Stimulated activated CD8-positive, alpha-beta memory T cell treated with anti-CD3 and anti-CD28 coated beads, Interleukin-4, amount 100 ng/mL, for 1 hour (primary cell): ENCODE measurements around the gene RWDD3.

Experiments
- DNase-seq, 2 donors: peaks; one replicate each; pipeline ENCODE4 v3.0.0-alpha.2; 2020; ENCODE audit warnings: low read depth in 2 of 2, low spot score in 1 of 2

RWDD3 gene, protein sequence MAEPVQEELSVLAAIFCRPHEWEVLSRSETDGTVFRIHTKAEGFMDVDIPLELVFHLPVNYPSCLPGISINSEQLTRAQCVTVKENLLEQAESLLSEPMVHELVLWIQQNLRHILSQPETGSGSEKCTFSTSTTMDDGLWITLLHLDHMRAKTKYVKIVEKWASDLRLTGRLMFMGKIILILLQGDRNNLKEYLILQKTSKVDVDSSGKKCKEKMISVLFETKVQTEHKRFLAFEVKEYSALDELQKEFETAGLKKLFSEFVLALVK

DNA sequence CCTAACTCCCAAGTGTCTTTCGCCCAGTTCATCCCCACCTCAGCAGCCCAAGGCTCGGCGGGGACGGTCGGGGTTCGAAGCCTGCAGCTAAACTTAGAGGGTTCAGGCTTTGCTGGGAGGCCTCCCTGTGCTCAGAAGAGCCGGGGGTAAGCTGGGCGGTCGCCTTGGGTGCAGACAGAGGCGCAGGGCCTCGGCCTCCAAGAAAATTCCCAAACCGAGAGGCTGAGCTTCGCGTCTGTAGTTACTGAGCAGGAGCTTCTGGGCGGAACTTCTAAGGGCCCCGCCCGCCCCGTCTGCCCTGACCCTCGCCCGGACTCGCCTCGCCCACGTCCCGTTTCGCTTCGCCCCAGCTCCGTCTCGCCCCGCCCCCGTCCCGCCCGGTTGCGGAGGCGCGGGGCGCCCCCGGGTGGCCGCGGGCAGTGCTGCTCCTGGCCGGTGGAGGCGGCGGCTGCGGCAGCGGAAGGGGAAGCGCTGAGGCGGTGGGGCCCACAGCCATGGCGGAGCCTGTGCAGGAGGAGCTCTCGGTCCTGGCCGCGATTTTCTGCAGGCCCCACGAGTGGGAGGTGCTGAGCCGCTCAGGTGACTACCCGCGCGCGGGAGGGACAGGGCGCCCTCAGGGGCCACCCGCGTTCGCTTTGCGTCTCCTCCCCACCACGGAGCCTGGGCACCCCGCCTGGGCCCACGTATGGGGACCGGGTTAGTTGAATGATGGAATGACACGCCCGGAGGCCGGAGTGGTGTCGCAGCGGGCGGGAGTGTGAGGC is at the start of gene RWDD3:
Gene RWDD3, plus strand, starts transcription at position 474 of the 764 bp plus-strand sequence. Its CDS starts 21 bp downstream, at position 495.
- peak; percentile 73 to 85 for DNase-seq

DNA sequence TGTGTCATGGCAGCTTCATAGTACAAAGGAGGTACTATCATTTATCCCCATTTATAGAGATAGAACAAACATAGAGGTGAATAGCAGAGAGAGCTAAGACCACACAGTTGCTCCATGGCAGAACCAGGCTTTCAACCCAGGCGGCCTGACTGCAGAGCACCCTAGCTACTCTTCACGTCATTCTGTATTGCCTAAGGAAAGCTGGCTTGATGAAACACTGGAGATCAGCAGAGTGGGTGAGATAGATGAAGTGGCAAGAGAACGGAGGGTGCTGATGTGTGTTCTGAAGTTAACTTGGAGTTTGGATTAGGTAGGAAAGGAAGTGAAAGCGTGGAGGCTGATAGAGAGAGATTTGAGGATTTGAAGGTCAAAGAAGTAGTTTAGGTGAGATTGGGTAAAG is 47.9 kb upstream of the RWDD3 start:
- no peak for DNase-seq

DNA sequence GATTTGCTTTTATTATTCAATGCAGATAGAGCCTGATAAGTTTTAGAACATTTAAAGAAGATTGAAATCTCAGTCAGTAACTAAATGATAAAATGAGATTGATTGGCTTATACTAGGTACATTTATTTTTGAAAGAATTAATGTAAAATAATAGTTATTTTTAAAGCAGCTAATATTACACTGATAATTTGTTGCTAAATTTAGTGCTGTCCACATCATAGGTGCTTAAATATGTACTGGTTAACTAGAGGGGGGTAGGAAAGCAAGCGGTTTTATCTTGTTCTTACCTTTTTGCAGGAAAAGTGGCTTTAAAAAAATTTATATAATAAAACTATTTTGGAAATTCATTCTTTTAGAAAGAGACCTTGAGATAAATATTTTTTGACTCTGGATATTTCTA is 40.4 kb upstream of the RWDD3 start:
- DNase-seq = no peak

DNA sequence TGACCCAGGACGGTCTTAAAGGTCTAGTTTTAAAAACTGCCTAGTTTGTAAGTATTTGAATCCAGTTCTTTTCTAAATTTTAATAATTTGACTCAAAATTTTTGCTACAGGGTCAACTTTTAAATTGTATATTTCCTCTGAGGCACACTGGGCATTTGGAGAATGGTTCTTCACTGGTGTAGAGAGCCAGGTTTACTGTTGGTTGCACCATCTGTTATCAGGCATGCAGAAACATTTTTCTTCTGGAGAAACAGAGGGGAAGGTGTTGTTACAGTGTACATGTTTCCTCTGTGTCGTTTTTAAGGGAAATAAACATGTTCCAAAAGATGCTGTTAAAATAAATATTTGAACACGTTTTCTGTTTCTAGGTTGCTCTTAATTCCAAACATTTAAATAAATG is 39.0 kb upstream of the RWDD3 start:
- DNase-seq = no peak

DNA sequence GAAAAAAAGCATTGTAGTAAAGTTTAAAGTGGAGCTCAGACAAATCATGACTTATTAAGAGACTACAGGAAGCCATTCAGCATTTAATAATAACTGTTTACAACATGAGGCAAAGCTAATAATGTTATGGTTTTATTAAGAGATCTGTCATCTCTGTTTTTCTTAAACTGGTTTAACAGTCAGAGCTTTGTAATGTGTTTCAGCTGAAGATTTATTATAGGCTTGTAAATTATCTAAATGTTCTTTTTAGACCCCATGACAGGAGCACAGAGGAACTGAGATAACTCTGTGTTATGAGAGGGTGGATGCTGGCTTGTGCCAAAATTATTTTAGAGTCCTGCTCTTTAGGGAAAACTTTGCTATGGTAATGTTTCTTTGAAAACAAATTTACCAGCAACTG is 38.0 kb upstream of the RWDD3 start:
- no peak for DNase-seq

DNA sequence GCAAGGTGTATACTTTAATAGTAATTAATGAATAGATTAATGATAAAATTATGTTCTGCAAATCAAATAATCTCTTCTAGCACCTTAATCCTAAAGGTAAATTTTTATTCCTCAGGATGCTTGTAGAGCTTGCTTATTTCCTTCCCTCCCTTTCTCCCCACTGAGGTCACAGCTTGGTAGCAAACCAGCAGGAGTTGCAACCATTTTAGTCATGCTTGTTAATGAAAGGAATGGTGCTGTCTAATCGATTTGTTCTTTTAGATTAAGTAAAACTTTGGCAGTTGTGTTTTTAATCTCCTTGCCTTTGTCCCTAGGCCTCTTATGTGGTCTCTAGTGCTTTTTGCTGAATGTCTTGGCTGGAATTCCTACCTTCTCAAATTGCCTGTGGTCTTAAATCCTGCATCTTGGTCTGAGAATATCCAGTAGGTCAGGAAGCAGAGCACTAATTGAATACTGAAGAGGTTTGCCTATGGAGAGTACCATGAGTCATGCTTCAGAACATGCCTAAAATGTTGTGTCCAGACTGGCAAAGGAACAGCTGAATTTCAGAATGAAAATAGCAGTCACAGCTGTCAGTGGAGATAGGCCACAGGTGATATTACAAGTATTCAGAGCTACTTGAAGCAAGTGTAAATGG is 36.3 kb upstream of the RWDD3 start:
- DNase-seq = no peak

DNA sequence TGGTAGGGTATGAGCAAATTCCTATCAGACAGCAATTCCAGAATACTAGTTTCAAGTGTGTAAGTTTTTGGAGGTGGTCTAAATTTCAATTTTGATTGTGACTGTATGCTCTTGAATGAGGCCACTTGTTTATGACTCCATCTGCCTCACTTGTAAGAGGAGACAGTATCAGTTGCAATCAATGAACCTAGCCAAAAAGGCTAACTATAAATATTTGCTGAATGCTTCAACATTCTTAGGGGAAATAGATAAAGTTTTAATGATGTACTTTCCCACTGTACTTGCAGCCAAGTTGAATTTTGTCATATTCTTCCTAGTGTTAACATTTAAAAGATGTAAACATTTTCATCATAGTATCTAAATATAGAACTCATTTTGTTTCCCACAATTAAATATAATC is 32.1 kb upstream of the RWDD3 start:
- no peak for DNase-seq

DNA sequence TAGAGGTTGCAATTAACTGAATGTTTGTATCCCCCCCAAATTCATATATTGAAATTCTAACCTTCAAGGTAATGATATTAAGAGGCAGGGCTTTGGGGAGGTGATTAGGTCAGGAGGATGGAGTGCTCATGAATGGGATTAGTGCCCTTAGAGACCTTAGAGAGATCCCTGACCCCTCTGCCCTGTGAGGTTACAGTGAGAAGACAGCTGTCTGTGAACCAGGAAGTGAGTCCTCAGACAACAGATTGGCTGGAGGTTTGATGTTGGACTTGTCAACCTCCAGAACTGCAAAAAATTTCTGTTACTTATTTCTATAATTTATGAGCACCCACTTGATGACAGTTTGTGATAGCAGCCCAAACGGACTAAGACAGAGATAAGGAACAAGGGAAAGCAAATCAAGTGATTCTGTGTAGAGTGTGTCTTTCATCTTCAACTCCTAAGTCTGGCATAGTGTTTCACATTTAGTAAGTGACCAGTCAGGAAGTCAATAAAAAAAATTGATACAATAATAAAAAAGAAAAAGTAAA is 30.0 kb upstream of the RWDD3 start:
- DNase-seq = no peak

DNA sequence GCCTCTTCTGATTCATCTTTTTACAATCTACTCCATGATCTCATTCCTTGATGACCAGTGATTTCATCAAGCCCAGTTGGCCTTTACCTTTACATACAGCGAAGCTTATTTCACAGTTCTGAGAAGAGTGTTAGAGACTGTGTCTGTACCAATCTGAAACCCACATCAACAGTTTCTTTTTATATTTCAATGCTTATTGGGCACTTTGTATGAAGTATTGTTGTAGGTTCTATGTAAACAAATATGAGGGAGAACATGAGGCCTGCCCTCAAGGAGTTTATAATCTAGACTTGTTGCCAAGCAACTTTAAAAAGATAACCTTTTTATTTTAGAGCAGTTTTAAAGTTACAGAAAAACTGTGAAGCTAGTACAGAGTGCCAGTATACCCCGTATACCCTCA is 27.5 kb upstream of the RWDD3 start:
- no peak for DNase-seq

DNA sequence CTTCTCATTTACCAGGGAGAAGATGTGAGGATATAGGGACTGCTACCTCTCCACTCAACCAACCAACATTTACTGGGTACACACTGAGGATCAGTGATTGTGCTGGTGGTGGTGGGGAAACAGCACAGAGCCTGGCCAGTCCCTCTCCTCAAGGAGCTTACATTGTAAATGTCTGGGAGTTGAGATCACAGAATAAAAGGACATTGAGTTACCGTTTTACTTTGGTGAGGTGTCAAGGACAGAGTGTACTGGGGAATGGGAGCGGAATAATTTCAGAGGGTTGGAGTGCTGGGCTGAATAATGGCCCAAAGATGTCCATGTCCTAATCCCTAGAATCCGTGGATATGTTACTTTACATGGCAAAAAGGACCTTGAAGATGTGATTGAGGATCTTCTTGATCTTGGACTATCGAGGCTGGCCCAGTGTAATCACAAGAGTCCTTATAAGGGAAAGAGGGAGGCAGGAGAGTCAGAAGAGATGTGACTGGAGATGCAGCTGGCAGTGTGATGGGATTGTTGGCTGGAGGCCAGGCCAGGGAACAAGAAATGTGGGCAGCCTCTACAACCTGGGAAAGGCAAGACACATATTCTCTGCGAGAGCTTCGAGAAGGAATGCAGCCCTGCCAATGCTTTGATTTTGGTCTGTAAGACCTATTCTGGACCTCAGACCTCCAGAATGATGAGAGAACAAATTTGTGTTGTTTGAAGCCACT is 26.6 kb upstream of the RWDD3 start:
- no peak for DNase-seq

DNA sequence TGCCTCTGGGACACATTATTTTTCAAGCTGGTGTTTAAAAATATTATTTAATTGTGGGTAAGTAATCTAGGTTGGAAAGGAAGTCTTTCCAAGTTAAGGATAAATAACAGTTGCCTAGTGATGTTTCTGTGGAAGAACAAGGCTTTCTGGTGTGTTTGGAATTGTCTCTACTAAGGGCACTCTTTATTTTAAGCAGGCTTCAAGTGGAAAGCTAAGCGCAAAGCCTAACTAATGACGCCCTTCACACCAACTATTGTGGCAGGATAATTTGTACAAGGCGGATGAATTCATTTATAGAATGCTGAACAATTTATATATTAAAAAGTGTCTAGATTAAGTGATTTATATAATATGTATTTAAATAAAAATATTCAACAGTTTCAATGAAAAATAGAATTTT is 25.1 kb upstream of the RWDD3 start:
- DNase-seq = no peak

DNA sequence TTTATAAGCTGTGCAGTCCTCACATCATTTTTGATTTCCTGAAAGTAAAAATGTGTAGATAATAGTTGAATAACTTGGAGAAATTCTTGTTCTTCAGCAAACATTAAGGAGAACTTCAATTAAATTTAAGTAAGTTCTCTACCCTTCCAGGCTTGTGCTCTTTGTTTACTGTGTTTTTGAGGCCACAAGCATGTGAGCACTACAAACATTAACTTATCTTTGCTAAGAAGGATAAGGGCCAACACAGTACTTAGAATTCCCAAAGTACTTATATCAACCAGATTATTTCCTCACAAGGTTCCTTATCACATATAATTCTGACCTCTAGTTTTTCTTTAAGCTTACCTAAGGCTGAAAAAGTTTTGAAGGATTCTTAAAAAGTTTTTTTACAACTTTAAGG is 24.7 kb upstream of the RWDD3 start:
- no peak for DNase-seq

DNA sequence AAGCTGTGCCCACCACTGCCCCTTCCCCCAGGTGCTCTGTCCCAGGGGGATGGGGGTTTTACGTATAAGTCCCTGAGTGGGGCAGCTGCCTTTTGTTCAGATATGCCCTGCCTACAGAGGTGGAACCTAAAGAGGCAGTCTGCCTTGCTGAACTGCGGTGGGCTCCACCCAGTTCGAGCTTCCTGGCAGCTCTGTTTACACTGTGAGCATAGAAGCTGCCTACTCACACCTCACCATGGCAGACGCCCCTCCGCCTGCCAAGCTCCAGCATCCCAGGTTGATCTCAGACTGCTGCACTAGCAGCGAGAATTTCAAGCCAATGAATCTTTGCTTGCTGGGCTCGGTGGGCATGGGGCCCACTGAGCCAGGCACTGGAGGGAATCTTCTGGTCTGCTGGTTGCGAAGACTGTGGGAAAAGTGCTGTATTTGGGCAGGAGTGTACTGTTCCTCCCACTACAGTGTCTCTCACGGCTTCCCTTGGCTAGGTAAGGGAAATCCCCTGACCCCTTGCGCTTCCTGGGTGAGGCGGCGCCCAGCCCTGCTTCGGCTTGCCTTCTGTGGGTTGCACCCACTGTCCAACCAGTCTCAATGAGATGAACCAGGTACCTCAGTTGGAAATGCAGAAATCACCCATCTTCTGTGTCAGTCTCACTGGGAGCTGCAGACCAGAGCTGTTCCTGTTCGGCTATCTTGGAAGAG is 17.6 kb upstream of the RWDD3 start:
- DNase-seq = no peak

DNA sequence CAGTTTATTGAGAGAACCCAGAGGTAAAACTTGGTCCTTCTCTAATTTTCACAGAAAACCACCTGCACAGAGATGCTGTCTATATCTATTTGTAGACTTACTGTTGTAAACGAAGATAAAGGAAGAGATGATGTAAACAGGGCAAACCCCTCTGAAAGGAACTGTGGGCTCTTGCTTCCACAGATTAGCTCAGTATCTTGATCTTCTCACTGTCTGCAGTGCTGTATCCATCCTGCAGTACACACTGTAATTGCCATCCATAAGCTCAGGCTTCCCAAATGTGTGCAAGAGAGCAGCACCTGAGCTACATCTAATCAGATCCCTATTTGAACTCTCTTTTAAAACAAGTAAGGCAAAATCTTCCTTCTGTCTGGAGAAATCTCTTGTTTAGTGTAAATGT is 16.6 kb upstream of the RWDD3 start:
- no peak for DNase-seq

DNA sequence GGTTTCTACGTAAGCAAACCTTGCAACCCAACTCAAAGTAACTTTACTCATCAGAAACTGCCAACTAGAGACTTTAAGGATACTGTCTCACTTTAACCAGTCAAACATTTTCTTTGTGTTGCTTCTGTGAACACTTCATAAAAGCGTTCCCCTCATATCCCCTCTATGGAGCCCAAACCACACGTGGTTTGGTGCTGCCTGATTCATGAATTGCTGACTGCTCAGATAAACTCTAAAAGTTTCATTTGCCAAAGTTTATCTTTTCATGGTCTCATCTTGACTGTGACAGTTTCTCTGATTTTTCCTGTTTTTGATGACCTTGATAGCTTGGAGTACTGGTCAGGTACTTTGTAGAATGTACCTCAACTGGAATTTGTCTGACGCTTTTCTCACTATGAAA is 14.6 kb upstream of the RWDD3 start:
- DNase-seq = no peak

DNA sequence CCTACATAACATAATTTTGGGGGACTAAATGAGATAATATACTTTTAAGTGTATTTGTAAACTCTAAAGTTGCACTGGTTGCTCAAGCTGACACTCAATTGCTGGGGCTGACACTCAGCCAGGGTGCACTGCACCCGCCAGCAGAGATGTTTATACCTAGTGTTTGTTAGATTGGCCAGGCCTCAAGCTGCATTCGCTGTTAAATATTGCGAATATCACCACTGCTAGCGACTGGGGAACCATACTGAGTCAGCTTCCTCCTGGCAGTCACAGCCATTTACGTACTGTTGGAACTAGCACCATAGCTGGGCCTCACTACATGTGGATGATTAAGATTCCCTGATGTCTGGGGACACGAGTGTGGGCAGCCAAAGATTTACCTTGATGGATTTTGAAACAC is 12.7 kb upstream of the RWDD3 start:
- DNase-seq = no peak

DNA sequence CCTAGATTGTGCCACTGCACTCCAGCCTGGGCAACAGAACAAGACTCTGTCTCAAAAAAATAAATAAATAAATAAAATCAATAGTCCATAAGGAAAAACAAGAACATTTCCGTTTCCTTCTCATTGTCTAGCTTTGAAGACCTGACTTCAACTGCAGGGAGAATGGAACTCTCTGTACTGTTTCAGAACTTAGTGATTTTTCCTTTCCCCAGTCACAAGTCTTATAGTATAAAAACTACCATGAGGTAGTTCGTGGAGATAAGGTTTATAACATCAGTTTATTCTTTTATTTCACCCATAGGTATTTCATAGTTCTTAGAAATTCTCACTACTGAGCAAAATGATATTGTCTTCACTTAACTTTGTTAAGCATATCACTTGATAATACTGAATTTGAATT is 11.4 kb upstream of the RWDD3 start:
- DNase-seq = no peak

DNA sequence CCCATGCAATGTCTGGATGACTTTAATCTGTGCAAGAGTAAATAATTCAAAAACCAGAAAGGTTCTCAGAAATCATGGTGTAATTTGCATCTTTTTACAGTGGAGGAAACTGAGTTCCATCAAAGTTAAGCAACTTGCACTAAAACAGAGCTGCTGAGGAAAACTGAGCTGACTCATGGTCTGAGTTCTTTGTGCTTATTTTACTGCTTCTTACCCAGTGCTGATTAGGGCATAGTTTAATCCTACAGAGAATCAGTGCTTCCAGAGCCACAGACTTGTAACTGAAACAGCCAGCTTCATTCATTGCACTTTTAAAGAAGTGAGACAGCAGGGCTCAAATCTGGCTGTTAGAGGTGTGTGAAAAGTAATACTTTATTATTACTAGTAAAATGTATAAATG is 10.9 kb upstream of the RWDD3 start:
- no peak for DNase-seq

DNA sequence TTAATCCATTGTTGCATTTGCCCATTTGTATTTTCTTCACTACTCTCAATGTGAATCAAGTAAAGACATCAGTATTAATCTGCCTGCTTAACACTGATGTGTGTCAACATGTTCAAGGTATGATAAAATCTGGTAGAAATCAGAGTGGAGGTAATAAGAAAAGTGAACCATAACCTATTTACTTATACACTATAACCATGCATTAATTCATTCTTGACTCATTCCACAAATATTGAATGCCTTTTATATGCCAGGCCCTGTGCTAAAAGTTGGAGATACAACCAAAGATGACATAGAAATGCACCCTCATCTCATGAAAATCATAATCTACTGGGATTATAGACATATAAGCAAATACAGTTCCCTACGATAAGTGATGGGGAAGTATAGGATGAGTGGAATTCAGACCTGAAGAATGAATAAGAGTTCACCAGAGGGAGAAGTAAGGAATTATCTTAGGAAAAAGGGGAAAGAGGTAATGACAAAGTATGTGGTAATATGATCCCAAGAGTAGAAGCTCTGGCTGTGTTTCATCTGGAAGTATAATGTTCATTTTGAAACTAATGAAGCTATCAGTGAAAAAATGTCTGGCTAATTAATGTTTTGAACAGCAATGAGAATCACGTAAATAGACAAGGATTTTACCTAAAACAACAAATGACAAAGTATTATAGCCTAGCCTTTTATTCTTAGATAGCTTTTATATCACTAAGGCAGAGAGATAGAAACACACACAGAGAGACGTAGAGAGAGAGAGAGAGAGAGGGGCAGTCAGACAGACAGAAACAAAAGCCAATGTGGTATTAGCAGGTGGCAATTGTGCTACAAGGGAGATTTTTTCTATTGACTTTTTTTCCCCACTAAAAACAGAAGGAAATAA is 7.0 kb upstream of the RWDD3 start:
- no peak for DNase-seq

DNA sequence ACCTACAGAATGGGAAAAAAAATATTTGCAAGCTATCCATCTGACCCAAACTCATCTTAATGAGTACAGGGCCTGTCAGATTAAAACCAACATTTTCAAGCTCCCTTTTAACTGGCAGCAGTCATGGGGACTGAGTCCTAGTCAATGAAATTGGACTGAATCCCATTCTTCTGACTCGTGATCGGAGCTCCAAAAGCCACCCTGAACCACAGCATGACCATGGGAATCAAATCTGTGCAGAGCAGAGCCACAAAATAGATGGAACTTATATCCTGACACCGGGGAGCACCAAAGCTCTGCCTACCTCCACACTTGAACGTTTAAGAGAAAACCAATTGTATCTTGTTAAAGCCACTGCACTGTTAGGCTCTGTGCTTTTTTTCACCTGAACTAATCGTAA is 5.0 kb upstream of the RWDD3 start:
- DNase-seq = no peak
